Stomach (tissue), 9 donors: ENCODE data around the gene AIM2. TPM values are rescaled to one million over a fixed set of nuclear protein-coding genes. Genes with fewer than 3 reads are reported as not detected.

Experiments
- DNase-seq, 2 donors: peaks; one replicate each; pipeline versions ENCODE4 v3.0.0 to v3.0.0-alpha.2; 2013 to 2019
- H3K27ac ChIP-seq, 5 donors: fragments of 200-600 bp in 4 of 5; sonication (generic) in 4 of 5; one replicate each; pipeline ENCODE4 v1.5.1; 2013 to 2019; ENCODE audit warnings: mild to moderate bottlenecking in 1 of 5, moderate library complexity in 1 of 5
- H3K27me3 ChIP-seq, 3 donors: fragments of 200-600 bp; sonication (generic); one replicate each; pipeline ENCODE4 v1.5.1; 2017 to 2019; ENCODE audit warnings: mixed run types in 1 of 3
- H3K36me3 ChIP-seq, 4 donors: fragments of 200-600 bp; sonication (generic); 1 replicate in 3 of 4; 2 replicates in 1 of 4; pipeline ENCODE4 v1.5.1; 2016 to 2019
- H3K4me1 ChIP-seq, 4 donors: fragments of 200-600 bp; sonication (generic); one replicate each; pipeline ENCODE4 v1.5.1; 2016 to 2019
- H3K4me3 ChIP-seq, 4 donors: fragments of 200-600 bp; sonication (generic) in 3 of 4; one replicate each; pipeline ENCODE4 v1.5.1; 2016 to 2019; ENCODE audit warnings: mild to moderate bottlenecking in 1 of 4
- H3K9me3 ChIP-seq, 4 donors: fragments of 200-600 bp; sonication (generic); one replicate each; pipeline ENCODE4 v1.5.1; 2016 to 2019
- EP300 ChIP-seq: sonication (generic); formaldehyde crosslinking; IDR thresholded peaks from one replicate; pipeline ENCODE4 v1.6.1; 2017; ENCODE audit warnings: antibody characterized with exemption
- POLR2A ChIP-seq, 4 donors: fragments of 450-650 bp; IDR thresholded peaks; one replicate each; pipeline ENCODE4 v1.6.1; 2016; ENCODE audit warnings: antibody characterized with exemption in 4 of 4, control low read depth in 2 of 4, mild to moderate bottlenecking in 1 of 4, moderate library complexity in 1 of 4
- POLR2AphosphoS5 ChIP-seq, 3 donors: sonication (generic); formaldehyde crosslinking; IDR thresholded peaks; one replicate each; pipeline ENCODE4 v1.6.1; 2016; ENCODE audit warnings: antibody characterized with exemption in 3 of 3
- whole genome bisulfite sequencing, 5 donors: extraction: QIAGEN DNeasy Blood & Tissue Kit in 3 of 5; methylation state at CpG; one replicate each; pipeline versions ENCODE4 v1.1.5 to v1.1.7; 2013 to 2018; 5-methylcytosine and 5-hydroxymethylcytosine counted together
- intact Hi-C: fragments of 100-400 bp; cut with DNase I; formaldehyde crosslinking; loops from one replicate; pipeline ENCODE4 v1.15.1; 2023; ENCODE audit warnings: low total_unique reads
- polyA plus RNA-seq, 3 donors: library from polyadenylated mRNA; stranded (reverse); fragments of 200-250 nt; gene quantifications; one replicate each; pipeline ENCODE4 v1.2.3, GENCODE V29; 2013
- total RNA-seq, 5 donors: library from RNA; depleted of rRNA; stranded (reverse); fragments of >200 nt; gene quantifications; one replicate each; pipeline versions ENCODE4 v1.1.0 to v1.2.3, GENCODE V29; 2014 to 2016
- TF ChIP-seq, protein P1 (sequence below), 7 experiments: fragments of 450-650 bp in 4 of 7; fragments of 200-600 bp in 3 of 7; sonication (generic) in 3 of 7; IDR thresholded peaks; one replicate each; pipeline ENCODE4 v1.5.1; 2016 to 2019; ENCODE audit warnings: antibody characterized with exemption in 7 of 7, control low read depth in 2 of 7, mild to moderate bottlenecking in 1 of 7
- donor health status: healthy with polysubstance abuse.
- donor health status: Bipolar disorder and iron deficiency.
- donor health status: healthy.

The AIM2 gene
- total and polyA plus RNA-seq, 8 donors, result 0.50 to 4.4 (median 1.6) TPM; not detected in 4

DNA sequence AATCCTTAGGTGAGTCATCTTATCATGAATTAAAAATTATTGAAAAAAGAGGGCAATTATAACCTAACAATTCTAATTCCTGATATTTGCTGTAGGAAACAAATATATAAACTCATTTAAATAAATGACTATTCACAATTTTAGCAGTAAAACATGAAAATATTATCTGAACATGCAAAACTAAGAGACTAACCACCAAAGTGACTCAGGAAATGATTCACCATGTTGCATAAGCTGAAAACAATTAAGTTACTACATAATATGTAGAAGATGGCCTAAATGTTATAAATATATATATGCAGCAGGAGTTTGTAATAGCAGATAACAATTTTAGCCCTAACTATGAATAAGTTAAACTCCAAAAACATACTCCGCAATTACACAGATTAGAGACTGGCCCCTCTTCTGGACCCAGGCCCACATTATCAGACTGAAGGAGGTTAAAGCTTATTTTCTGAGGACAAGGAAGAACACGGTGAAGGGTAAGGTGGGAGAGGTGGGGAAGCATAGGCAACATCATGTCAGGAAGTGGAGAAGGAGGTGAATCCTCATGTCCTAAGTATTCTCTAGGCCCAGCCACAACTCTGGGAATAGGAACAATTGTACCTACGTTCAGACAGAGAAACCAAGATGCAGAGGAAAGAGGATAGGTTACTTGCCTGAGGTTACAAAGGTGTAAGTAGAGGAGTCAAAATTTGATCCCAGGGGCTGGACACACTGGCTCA is 15.6 kb upstream of the AIM2 start:
- intact Hi-C loops, result no loop called here
- no peak for DNase-seq
- Histone ChIP-seq H3K4me1 (no peaks in the 10 kb centered on the region), H3K27me3 (no peaks in the 10 kb centered on the region), H3K4me3 (no peak overlapping the region), H3K36me3 (no peaks in the 10 kb centered on the region), H3K9me3 (no peaks in the 10 kb centered on the region), H3K27ac (no peak overlapping the region)
- TF ChIP-seq POLR2AphosphoS5 (IDR thresholded peaks at IDR 0.05) (no peak), POLR2A (IDR thresholded peaks at IDR 0.05) (no peak), EP300 (no peak)
- TF ChIP-seq, protein P1, sequence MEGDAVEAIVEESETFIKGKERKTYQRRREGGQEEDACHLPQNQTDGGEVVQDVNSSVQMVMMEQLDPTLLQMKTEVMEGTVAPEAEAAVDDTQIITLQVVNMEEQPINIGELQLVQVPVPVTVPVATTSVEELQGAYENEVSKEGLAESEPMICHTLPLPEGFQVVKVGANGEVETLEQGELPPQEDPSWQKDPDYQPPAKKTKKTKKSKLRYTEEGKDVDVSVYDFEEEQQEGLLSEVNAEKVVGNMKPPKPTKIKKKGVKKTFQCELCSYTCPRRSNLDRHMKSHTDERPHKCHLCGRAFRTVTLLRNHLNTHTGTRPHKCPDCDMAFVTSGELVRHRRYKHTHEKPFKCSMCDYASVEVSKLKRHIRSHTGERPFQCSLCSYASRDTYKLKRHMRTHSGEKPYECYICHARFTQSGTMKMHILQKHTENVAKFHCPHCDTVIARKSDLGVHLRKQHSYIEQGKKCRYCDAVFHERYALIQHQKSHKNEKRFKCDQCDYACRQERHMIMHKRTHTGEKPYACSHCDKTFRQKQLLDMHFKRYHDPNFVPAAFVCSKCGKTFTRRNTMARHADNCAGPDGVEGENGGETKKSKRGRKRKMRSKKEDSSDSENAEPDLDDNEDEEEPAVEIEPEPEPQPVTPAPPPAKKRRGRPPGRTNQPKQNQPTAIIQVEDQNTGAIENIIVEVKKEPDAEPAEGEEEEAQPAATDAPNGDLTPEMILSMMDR (IDR thresholded peaks at IDR 0.05), result no peak
- 49 to 86% (median 58%) methylated on average over 3 of the region's 3 CpGs for WGBS, 5 donors

DNA sequence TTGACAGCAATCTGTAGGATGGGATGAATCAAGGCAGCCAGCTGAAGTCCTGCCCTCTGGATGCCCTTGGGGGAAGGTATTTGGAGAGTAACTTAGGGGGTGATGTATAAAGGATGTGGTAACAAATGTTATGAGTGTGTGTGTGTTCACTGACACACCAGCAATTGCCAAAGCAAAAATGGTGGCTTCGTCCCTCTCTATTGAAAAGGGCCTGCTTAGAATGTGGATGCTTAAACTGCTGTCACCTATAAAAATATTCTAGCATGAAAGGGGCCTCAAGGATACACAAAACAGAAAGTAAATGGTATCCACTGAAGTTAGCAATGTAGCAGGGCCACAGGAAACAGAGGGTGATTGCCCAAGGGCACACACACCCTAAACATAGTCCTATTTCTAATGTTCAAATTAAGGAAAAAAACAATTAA is 15.1 kb upstream of the AIM2 start:
- intact Hi-C loops, result no loop called here
- H3K36me3 ChIP-seq, result no peaks in the 10 kb centered on the region
- no peaks in the 10 kb centered on the region for H3K4me1 ChIP-seq
- no peak for TF ChIP-seq POLR2A (IDR thresholded peaks at IDR 0.05)
- TF ChIP-seq, protein P1 (IDR thresholded peaks at IDR 0.05), result no peak
- no peak for TF ChIP-seq POLR2AphosphoS5 (IDR thresholded peaks at IDR 0.05)
- no peak for TF ChIP-seq EP300
- H3K27ac ChIP-seq, result no peak overlapping the region
- H3K9me3 ChIP-seq, result no peaks in the 10 kb centered on the region
- H3K27me3 ChIP-seq, result no peaks in the 10 kb centered on the region
- no peak for DNase-seq
- 67 to 81% (median 79%) methylated on average over 1 of the region's 1 CpG for WGBS, 5 donors
- H3K4me3 ChIP-seq, result no peak overlapping the region

DNA sequence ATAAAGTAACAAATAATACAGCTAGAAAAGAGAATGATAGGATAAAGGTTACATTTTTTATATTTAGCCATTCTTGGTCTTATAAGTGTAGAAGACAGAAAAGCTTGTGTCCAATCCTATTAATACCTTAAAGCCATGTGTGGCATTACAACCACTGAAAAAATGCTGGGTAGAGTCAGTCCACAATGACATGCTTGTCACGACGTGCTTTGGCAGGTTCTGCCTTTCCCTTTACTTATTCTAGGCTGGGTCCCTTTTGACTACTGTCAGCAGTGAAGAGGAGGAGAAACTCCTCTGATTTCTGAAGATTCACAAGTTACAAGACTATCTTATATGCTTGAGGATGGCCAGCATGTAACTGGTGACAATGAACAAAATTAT is 14.6 kb upstream of the AIM2 start:
- TF ChIP-seq POLR2AphosphoS5 (IDR thresholded peaks at IDR 0.05), result no peak
- no peak for TF ChIP-seq EP300
- TF ChIP-seq, protein P1 (IDR thresholded peaks at IDR 0.05), result no peak
- TF ChIP-seq POLR2A (IDR thresholded peaks at IDR 0.05), result no peak
- intact Hi-C loops, result no loop called here
- Histone ChIP-seq H3K27ac (no peak overlapping the region), H3K4me1 (no peaks in the 10 kb centered on the region), H3K36me3 (no peaks in the 10 kb centered on the region), H3K9me3 (no peaks in the 10 kb centered on the region), H3K4me3 (no peak overlapping the region), H3K27me3 (no peaks in the 10 kb centered on the region)
- 63 to 83% (median 75%) methylated on average over 2 of the region's 2 CpGs for WGBS, 5 donors
- no peak for DNase-seq

DNA sequence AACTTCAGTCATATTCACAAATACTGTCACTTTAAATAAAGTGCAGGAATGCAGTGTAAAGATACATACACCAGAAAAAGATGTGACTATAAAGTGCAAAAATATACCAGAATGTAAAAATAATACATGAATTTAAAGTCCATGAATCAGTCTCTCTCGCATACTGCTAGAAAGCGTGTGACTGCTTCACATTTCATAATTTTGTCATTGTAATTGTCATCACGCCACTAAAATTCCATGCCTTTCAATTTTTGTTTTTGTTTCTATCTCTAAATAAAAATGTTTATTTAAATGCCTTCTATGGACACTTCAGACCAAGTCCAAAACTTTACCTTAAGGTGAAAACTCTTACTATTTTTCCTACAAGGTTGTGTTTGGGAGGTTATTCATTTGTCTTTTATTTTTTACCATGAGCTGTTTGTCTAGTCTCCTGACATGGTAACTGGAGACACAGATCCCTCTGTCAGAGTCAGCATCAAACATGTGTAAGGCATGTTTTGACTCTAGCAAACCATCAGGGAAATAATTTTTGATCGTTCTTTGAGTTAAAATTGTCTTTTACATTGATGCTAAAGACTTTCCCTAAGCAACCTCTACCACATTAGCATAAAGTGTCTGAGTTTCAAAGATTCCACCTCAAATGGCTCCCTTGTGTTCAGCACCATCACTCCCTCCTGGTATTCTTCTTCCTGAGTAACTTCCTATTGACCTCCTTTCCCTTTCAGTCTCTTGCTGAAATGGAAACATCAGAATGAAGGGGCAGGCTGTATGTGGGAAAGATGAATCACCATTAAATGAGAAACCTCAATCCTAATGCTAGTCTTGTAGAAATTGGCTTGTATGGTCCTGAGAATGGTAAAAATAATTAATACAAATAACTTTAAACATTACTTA is 14.0 kb upstream of the AIM2 start:
- H3K4me1 ChIP-seq, result no peaks in the 10 kb centered on the region
- H3K9me3 ChIP-seq, result no peaks in the 10 kb centered on the region
- no peaks in the 10 kb centered on the region for H3K27me3 ChIP-seq
- intact Hi-C loops, result no loop called here
- WGBS, 5 donors, result 84 to 90% (median 87%) methylated on average over 4 of the region's 4 CpGs
- H3K36me3 ChIP-seq, result no peaks in the 10 kb centered on the region
- TF ChIP-seq EP300 (no peak), POLR2A (IDR thresholded peaks at IDR 0.05) (no peak), POLR2AphosphoS5 (IDR thresholded peaks at IDR 0.05) (no peak)
- TF ChIP-seq, protein P1 (IDR thresholded peaks at IDR 0.05), result no peak
- no peak overlapping the region for H3K27ac ChIP-seq
- DNase-seq, result no peak
- no peak overlapping the region for H3K4me3 ChIP-seq
